ENCODE measurements around the gene PHETA1. TPM values are rescaled to one million over a fixed set of nuclear protein-coding genes. Genes with fewer than 3 reads are reported as not detected.

PHETA1 gene
- total and polyA plus RNA-seq, 2 donors (not counting 3 experiments of a cell fraction or from before 2014, with no cell fraction given), result 10.6 to 20.0 TPM

- FAIRE-seq (no peak), DNase-seq (ENCODE audit: low read depth, low spot score) (no peak)
- H3K27ac ChIP-seq (ENCODE audit: insufficient read depth, low read depth, low read length), result no peak overlapping the region
- H3K79me2 ChIP-seq (ENCODE audit: control insufficient read depth, insufficient read depth, low read length), result no peaks in the 10 kb centered on the region
- no peaks in the 10 kb centered on the region for H3K27me3 ChIP-seq (ENCODE audit: control insufficient read depth in 2 of 2, insufficient read depth in 2 of 2, low read length in 2 of 2)
- no peak overlapping the region for H3K4me2 ChIP-seq (ENCODE audit: insufficient read depth, low read length)
- no peak for TF ChIP-seq JUN (IDR thresholded peaks at IDR 0.05; ENCODE audit: borderline replicate concordance, insufficient read depth, insufficient read length, low read depth)
- no peak for TF ChIP-seq MAX (IDR thresholded peaks at IDR 0.05; ENCODE audit: insufficient read depth, insufficient read length)
- TF ChIP-seq MYC (IDR thresholded peaks at IDR 0.05; ENCODE audit: low read depth, low read length), result no peak
- no peak for TF ChIP-seq EZH2 (IDR thresholded peaks at IDR 0.05; ENCODE audit: borderline replicate concordance, low read depth, low read length, severe bottlenecking)
- TF ChIP-seq POLR2A (IDR thresholded peaks at IDR 0.05; ENCODE audit: low read depth, low read length), result no peak
- TF ChIP-seq FOS (IDR thresholded peaks at IDR 0.05; ENCODE audit: borderline replicate concordance, insufficient read depth, low read length), result no peak
- ChIA-PET POLR2A (no interaction called here), CTCF (no interaction called here)
- intact Hi-C loops (cut with micrococcal nuclease), result no loop called here
- no peaks in the 10 kb centered on the region for H3K9me1 ChIP-seq (replicated peaks; ENCODE audit: control insufficient read depth, extremely low read depth, insufficient read depth, low read length)
- H3K9me3 ChIP-seq (replicated peaks; ENCODE audit: control insufficient read depth, insufficient read depth, low read length), result no peaks in the 10 kb centered on the region
- no peaks in the 10 kb centered on the region for H4K20me1 ChIP-seq (replicated peaks; ENCODE audit: control insufficient read depth, extremely low read depth, insufficient read depth, low read length)
- no peak overlapping the region for H3K4me3 ChIP-seq (replicated peaks in 1 of 3; ENCODE audit: insufficient read depth in 1 of 3, low read depth in 1 of 3, low read length in 3 of 3)
- H2AFZ ChIP-seq (ENCODE audit: low read depth, low read length), result no peak overlapping the region
- H3K9ac ChIP-seq (replicated peaks; ENCODE audit: extremely low read depth, insufficient read depth, low read length), result no peak overlapping the region
- dilution Hi-C loops (cut with MboI; ENCODE audit: extremely low pct_ligation_motif_present, low sequenced_read_pairs), result no loop called here
- no peaks in the 10 kb centered on the region for H3K36me3 ChIP-seq (ENCODE audit: control insufficient read depth in 2 of 2, extremely low read depth in 1 of 2, insufficient read depth in 2 of 2, low read length in 2 of 2)
- H3K4me1 ChIP-seq (ENCODE audit: control insufficient read depth, extremely low read depth, insufficient read depth, low read length), result peaks cover 7% of the 10 kb centered on the region
- no TSS peak for BruUV-seq (replicated peaks)
These were observed 57.9 kb downstream of the PHETA1 start for GRCh38 chr12:111311011-111311410.

Small RNAs within 50 kb of the gene (small RNA-seq; reads per million reads assigned to genes)
- gene RNA5SP373 (ENCODE audit: insufficient read depth, insufficient read length, low read depth, low replicate concordance), result not detected

Other genes starting within 250 kb of the PHETA1 start
- 97.9 and 111 TPM in 2 replicates for gene SH2B3, start 36.8 kb upstream of the PHETA1 start, total RNA-seq
- 63.1 and 69.7 TPM in 2 replicates for gene SH2B3, start 36.8 kb upstream of the PHETA1 start, polyA plus RNA-seq
- gene ATXN2, start 230.2 kb upstream of the PHETA1 start, total RNA-seq, result 83.4 and 86.7 TPM in 2 replicates
- gene ATXN2, start 230.2 kb upstream of the PHETA1 start, polyA plus RNA-seq, result 55.6 and 58.9 TPM in 2 replicates

All from endothelial cell of umbilical vein (primary cell).